ENCODE data around the gene LRRC53.

Gene LRRC53

DNA sequence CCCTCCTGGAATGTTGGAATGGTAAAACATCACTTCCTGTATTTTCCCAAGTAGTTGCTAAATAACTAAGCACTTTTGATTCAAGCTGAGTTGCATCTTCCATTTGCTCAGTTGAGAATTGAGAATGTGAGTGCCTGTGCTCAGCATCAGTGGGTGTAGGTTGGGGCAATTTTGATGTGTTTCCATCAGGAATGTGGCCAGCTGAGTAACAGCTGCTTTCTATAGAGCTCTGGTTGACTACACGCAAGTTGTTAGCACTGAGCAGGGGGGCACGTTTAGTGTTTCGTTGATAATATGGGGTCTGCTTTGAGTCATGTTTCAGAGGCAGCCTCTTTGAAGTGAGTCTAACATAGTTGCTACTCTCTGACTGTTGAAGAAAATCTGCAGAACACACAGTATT, 41.5 kb downstream of the LRRC53 start:
- Mint-ChIP-seq H3K36me3 (ENCODE audit: low read depth) (no peaks in the 10 kb centered on the region), H3K27ac (peak overlapping the region in 2 of 3 experiments; percentile 22 to 45), H3K27me3 (ENCODE audit: low read depth) (peaks cover 5% of the 10 kb centered on the region), H3K4me1 (peaks cover 32% of the 10 kb centered on the region), H3K9me3 (no peaks in the 10 kb centered on the region), H3K4me3 (no peak overlapping the region)
- TF ChIP-seq, protein P1, sequence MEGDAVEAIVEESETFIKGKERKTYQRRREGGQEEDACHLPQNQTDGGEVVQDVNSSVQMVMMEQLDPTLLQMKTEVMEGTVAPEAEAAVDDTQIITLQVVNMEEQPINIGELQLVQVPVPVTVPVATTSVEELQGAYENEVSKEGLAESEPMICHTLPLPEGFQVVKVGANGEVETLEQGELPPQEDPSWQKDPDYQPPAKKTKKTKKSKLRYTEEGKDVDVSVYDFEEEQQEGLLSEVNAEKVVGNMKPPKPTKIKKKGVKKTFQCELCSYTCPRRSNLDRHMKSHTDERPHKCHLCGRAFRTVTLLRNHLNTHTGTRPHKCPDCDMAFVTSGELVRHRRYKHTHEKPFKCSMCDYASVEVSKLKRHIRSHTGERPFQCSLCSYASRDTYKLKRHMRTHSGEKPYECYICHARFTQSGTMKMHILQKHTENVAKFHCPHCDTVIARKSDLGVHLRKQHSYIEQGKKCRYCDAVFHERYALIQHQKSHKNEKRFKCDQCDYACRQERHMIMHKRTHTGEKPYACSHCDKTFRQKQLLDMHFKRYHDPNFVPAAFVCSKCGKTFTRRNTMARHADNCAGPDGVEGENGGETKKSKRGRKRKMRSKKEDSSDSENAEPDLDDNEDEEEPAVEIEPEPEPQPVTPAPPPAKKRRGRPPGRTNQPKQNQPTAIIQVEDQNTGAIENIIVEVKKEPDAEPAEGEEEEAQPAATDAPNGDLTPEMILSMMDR (IDR thresholded peaks at IDR 0.05; ENCODE audit: unreplicated experiment in 3 of 3), result no peak

DNA sequence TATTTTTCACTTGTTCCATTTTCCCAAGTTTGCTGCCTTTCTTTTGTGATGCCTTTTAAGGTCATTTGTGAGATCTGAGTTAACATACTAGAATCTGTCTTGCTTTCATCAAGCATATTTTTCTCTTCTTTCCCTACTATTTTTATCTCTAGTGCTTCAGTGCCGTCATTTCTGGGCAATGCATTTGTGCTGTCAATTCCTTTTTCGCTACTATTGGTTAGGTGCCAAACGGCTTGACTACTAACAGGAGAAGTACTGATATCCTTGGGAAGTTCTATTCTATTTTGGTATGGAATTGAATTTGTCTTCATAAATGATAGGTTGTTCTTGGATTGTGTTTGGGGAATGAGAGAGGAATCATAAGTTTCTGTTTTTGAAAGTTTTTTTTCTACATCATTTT, 42.2 kb downstream of the LRRC53 start:
- Mint-ChIP-seq H3K4me3 (no peak overlapping the region), H3K9me3 (no peaks in the 10 kb centered on the region), H3K27ac (peak overlapping the region in 2 of 3 experiments; percentile 22 to 45), H3K36me3 (ENCODE audit: low read depth) (no peaks in the 10 kb centered on the region), H3K4me1 (peaks cover 32% of the 10 kb centered on the region), H3K27me3 (ENCODE audit: low read depth) (peaks cover 5% of the 10 kb centered on the region)
- TF ChIP-seq, protein P1 (IDR thresholded peaks at IDR 0.05; ENCODE audit: unreplicated experiment in 3 of 3), result no peak

DNA sequence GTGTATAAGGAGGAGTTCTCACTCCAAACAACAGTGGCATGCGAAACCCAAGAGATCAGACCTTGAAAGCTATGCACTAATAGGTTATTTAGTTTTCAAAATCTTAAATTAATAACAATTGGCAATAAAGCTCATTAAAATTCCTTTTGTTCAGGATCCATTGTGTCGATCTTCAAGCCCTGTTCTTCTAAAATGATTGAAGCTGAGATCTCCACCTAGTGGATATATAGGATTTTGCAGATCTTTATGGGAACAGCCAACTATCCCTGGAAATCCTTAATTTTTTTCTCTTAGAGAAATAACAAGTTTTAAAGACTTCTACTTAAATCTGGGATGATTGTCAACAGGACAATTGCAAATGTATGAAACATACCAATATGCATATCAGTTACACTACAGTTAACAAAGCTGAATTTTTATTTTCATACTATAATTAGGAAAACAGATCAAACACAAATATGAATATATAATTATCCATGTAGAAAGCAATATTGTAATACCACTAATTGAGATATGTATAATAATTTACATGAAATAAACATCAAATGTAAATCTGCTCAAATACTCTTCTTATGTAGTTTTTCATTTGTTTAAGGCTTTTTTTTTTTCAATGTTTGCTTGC, 43.3 kb downstream of the LRRC53 start:
- H3K9me3 Mint-ChIP-seq, result no peaks in the 10 kb centered on the region
- H3K4me3 Mint-ChIP-seq, result no peak overlapping the region
- H3K27ac Mint-ChIP-seq, result no peak overlapping the region
- peaks cover 32% of the 10 kb centered on the region for H3K4me1 Mint-ChIP-seq
- TF ChIP-seq, protein P1 (IDR thresholded peaks at IDR 0.05; ENCODE audit: unreplicated experiment in 3 of 3), result peak; percentile 75 to 79 (median 79)
- H3K27me3 Mint-ChIP-seq (ENCODE audit: low read depth), result peaks cover 5% of the 10 kb centered on the region
- H3K36me3 Mint-ChIP-seq (ENCODE audit: low read depth), result no peaks in the 10 kb centered on the region

DNA sequence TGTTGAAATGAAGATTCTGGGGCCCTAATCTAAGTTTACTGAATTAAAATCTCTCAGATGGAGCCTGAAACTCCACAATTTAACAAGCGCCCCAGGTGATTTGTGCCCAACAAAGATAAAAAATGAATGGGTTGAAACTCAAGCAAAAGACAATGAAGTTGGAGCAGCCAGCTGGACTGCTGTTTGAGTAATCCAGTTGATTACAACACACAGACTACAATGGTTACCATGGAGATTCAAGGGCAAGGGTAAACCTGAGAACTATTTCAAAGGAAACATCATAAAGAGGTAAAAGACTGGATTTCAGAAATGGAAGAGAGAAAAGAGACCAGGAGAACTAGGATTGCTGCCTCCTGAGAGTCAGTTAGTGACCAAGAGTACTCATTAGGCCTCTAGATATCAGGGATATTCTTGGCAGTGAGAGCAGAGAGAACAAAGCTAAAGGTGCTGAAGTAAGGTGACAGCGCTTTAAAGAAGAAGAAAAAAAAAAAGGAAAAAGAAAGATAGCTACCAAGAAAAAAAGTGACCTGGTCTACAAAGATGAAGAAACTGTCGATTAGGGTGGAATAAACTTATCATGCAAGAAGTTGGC, 44.5 kb downstream of the LRRC53 start:
- TF ChIP-seq, protein P1 (IDR thresholded peaks at IDR 0.05; ENCODE audit: unreplicated experiment in 3 of 3), result no peak

DNA sequence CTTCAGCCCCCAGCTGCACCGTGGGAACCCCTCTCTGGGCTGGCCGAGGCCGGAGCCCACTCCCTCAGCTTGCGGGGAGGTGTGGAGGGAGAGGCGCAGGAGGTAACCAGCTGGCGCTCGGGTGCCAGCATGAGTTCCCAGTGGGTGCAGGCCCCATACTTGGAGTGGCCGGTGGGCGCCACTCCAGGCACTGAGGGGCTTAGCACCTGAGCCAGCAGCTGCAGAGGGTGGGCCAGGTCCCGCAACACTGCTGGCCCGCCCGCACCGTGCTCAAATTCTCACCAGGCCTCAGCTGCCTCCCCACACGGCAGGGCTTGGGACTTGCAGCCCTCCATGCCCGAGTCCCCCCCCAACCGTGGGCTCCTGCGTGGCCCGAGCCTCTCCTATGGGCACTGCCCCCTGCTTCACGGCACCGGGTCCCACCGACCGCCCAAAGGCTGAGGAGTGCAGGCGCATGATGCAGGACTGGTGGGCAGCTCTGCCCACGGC, 47.2 kb downstream of the LRRC53 start:
- H3K4me1 Mint-ChIP-seq, result peaks cover 11% of the 10 kb centered on the region
- H3K4me3 Mint-ChIP-seq, result no peak overlapping the region
- no peak overlapping the region for H3K27ac Mint-ChIP-seq
- no peaks in the 10 kb centered on the region for H3K9me3 Mint-ChIP-seq
- TF ChIP-seq, protein P1 (IDR thresholded peaks at IDR 0.05; ENCODE audit: unreplicated experiment in 3 of 3), result no peak
- H3K27me3 Mint-ChIP-seq (ENCODE audit: low read depth), result no peaks in the 10 kb centered on the region
- no peaks in the 10 kb centered on the region for H3K36me3 Mint-ChIP-seq (ENCODE audit: low read depth)

More for the DNA sequence above, 44.5 kb downstream of the LRRC53 start:
- Mint-ChIP-seq H3K4me1 (peaks cover 32% of the 10 kb centered on the region), H3K27me3 (ENCODE audit: low read depth) (peaks cover 5% of the 10 kb centered on the region), H3K27ac (no peak overlapping the region), H3K9me3 (no peaks in the 10 kb centered on the region), H3K4me3 (no peak overlapping the region), H3K36me3 (ENCODE audit: low read depth) (no peaks in the 10 kb centered on the region)

DNA sequence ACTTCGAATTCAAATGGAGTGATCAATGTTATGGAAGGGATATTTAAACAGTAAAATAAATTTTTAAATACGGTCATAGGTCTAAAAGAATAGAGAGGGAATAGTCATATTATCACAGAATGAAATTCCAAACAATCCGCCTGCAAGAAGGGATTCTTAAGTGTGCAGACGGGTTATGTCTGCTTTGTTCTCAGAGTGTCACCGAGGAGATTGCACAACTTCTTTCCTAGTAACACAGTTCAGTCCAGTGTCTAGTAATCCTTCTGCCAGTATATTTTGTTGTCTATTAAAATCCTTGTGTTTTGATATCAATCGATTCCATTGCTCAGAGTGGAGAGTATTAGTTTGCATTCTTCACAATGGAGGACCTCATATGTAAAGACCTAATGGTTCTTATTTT, 48.4 kb downstream of the LRRC53 start:
- Mint-ChIP-seq H3K27ac (no peak overlapping the region), H3K36me3 (ENCODE audit: low read depth) (no peaks in the 10 kb centered on the region), H3K4me3 (no peak overlapping the region), H3K27me3 (ENCODE audit: low read depth) (no peaks in the 10 kb centered on the region), H3K4me1 (peaks cover 6% of the 10 kb centered on the region), H3K9me3 (no peaks in the 10 kb centered on the region)
- TF ChIP-seq, protein P1 (IDR thresholded peaks at IDR 0.05; ENCODE audit: unreplicated experiment in 3 of 3), result no peak

All from nephron (organoid).